GM12874 (cell line): ENCODE measurements around the gene SRC.

Experiments
- TF ChIP-seq, protein P1 (sequence below): IDR thresholded peaks from 2 replicates; pipeline ENCODE4 v1.5.1; 2011; ENCODE audit warnings: low read depth, mild to moderate bottlenecking, control low read depth, low read length, moderate library complexity; ENCODE audit not compliant: insufficient read depth

The SRC gene

DNA sequence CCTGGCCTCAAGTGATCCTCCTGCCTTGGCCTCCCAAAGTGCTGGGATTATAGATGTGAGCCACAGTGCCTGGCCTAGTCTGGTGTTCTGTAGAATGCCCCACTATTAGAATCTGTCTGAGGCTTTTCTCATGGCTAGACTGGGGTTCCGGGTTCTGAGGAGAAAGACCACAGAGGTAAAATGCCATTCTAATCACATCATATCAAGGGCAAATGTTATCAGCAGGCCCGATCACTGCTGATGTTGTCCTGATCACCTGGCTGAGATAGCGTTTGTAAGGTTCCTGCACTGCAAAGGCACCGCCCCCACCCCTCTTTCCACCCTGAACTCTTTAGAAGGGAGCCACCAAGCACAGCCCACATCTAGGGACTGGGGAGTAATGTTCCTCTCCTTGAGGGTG is 6.7 kb upstream of the SRC start:
- TF ChIP-seq, protein P1, sequence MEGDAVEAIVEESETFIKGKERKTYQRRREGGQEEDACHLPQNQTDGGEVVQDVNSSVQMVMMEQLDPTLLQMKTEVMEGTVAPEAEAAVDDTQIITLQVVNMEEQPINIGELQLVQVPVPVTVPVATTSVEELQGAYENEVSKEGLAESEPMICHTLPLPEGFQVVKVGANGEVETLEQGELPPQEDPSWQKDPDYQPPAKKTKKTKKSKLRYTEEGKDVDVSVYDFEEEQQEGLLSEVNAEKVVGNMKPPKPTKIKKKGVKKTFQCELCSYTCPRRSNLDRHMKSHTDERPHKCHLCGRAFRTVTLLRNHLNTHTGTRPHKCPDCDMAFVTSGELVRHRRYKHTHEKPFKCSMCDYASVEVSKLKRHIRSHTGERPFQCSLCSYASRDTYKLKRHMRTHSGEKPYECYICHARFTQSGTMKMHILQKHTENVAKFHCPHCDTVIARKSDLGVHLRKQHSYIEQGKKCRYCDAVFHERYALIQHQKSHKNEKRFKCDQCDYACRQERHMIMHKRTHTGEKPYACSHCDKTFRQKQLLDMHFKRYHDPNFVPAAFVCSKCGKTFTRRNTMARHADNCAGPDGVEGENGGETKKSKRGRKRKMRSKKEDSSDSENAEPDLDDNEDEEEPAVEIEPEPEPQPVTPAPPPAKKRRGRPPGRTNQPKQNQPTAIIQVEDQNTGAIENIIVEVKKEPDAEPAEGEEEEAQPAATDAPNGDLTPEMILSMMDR, result no peak

DNA sequence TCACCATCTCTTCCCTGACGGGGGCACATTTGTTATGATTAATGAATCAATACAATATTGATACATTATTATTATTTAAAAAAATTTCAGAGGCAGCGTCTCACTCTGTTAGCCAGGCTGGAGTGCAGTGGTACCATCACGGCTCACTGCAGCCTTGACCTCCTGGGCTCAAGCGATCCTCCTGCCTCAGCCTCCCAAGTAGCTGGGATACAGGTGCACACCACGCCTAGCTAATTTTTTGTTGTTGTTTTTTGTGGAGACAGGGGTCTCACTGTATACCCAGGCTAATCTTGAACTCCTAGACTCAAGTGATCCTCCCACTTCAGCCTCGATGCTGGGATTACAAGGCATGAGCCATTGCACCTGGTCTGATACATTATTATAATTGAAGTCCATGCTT is 4.9 kb upstream of the SRC start:
- TF ChIP-seq, protein P1, result no peak

DNA sequence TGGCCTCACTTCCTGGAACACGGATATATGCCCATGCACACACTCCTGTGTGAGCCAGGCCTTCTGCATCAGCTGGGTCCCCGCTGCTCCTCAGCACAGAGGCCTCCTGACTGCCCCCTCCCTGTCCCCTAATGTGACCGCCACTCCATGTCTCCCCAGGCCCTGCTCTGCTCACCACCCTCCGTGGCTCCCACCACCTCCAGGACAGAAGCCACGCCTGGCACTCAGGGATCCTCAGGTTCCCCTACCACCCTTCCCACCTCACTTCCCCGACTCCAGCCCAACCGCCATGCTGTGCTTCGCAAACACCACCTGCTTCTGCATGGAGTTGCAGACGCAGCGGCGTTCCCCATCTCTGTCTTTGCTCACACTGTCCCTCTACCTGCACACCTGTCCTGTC is 4.3 kb upstream of the SRC start:
- TF ChIP-seq, protein P1, result no peak

DNA sequence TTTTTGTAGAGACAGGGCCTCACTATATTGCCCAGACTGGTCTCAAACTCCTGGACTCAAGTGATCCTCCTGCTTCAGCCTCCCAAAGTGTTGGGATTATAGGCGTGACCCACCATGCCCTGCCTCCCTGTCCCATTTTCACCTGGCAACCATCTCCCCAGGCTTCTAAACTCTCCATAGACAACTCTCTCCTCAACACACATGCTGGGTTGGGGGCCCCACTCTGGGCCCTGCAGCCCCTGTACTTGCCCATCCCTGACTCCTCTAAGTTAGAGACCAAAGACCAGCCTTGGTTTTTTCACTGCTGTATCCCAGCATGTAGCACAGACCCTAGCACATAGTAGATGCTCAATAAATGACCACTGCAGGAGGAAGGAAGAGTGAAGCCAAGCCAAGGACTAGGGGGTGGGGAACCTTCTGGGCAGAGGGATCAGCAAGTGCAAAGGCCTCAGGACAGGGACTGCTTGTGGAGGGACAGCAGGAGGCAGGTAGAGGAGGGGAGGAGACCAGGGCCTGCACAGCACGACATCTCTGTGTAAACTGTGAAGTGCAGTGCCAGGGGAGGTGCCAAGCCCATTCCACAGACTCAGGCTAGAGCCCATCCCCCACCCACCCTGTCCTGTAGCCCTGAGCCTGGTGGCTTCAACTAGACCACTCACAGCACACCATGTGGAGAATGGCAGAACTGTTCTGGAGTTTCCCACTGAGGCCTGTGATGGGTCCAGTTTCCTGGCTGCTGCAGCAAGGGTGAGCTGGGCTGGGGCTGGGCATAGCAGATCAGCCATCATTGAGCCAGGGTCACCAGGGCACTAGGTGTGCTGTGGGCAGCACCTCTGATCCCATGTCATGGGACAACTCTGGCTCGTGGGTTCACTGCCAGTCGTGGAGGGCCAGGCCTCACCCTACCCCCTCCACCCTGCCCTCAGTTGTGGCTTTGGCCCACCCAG is 3.4 kb upstream of the SRC start:
- TF ChIP-seq, protein P1, result peak; percentile 31

DNA sequence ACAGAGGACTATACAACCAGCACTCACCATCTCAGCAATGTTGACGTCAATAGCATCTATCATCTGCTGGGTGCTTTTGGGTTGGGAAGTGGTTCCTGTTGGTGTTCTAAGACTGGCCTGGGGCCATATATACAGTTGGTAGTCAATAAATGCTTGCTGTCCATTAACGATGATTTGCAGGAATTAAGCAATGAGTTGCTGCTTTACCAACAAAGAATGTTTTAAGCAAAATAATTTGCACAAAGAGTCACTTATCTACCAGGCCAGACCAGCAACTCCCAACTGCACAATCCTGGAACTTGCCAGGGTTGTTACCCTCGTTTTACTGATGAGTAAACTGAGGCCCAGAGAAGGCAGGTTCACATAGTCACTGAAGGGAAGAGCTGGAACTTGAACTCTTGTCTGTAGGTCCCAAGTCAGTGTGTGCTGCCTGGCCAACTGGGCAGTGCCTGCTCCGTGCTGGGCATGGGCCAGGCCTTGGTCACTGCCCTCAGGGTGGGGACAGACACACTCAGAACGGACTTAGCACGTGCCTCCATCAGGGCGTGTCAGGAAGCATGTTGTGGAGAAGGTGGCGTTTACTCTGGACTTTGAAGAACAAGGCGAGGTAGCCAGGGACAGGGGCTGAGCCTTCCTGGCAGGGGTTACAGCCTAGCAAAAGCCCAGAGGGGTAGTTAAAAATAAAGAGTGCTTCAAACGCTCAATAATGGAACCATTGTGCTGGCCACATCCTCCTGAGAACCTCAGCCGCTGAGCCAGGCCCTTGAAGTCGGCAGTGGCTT is 2.5 kb upstream of the SRC start:
- TF ChIP-seq, protein P1, result no peak

DNA sequence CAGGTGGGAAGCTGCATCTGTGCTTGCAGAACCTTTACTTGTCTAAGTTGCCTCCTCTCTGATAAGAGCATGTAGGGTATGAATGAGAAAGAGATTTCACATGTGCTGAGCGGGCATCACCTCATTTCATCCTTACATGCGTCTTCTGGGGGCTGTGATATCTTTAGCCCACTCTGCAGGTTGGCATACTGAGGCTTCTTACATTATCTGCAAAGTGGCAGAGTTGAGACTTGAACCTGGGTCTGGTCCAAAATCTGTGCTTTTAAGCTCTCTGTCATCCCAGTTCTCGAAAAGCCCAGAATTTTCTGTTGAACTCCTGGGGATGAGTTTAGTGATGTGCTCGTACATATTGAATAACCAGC is 2.0 kb upstream of the SRC start:
- TF ChIP-seq, protein P1, result no peak

DNA sequence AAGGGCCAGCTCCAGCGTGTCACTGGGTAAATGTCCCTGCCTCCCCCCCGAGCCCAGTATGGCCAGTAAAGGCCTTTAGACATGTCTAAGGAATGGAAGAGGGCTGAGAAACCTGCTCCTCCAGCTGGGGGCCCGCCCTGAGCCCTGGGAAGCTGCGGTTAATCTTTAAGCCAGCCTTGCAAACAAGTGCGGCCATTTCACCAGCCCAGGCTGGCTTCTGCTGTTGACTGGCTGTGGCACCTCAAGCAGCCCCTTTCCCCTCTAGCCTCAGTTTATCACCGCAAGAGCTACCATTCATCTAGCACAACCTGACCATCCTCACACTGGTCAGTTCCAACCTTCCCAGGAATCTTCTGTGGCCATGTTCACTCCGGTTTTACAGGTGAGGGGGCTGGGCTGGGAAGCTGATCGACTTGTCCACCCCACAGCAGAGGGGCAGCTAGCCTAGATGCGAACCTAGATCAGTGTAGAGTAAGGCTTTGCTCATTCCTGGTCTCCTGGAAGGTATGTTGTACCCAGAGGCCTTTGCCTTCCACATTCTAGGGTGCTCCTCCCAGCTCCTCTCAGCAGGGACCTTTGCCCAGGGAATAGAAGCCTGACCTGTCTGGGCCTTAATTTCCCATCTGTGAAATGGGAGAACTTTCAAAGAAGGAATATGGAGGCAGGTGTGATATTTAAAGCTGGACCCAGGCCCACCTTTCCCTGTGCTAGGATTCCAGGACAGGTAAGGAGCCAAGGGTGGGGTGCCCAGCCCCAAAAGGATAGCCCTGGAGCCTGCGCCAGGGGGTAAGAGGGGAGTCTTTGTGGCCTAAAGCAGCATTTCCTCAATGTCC is 1.2 kb upstream of the SRC start:
- TF ChIP-seq, protein P1, result no peak
